Spinal cord (tissue), 10 donors: ENCODE data around the gene CDKN1A. TPM values are rescaled to one million over a fixed set of nuclear protein-coding genes. Genes with fewer than 3 reads are reported as not detected.
"Not testable (repeated sequence)": the region's sequence is repeated elsewhere in the genome, so short reads cannot be mapped to it uniquely, and the experiment has no call there.

Source experiments
- DNase-seq, 6 donors: peaks; one replicate each; pipeline versions ENCODE4 v3.0.0 to v3.0.0-alpha.2; 2013 to 2015; ENCODE audit warnings: low spot score in 6 of 6, low read depth in 4 of 6
- H3K27ac ChIP-seq: one replicate; pipeline ENCODE4 v1.5.1; 2013; ENCODE audit warnings: low read depth, low read length, control low read depth
- H3K27me3 ChIP-seq: one replicate; pipeline ENCODE4 v1.6.1; 2013; ENCODE audit warnings: low read length; ENCODE audit not compliant: control insufficient read depth, insufficient read depth
- H3K36me3 ChIP-seq: one replicate; pipeline ENCODE4 v1.6.1; 2013; ENCODE audit warnings: low read length; ENCODE audit not compliant: control insufficient read depth, insufficient read depth
- H3K4me1 ChIP-seq: one replicate; pipeline ENCODE4 v1.6.1; 2013; ENCODE audit warnings: low read length; ENCODE audit not compliant: control insufficient read depth, insufficient read depth
- H3K4me3 ChIP-seq: one replicate; pipeline ENCODE4 v1.5.1; 2013; ENCODE audit warnings: low read depth, low read length, control low read depth
- H3K9me3 ChIP-seq: one replicate; pipeline ENCODE4 v1.6.1; 2013; ENCODE audit warnings: low read length; ENCODE audit not compliant: control insufficient read depth, insufficient read depth
- WGBS: methylation state at CpG from one replicate; pipeline ENCODE4 v1.1.5; 2013; ENCODE audit warnings: missing lambda C conversion rate; ENCODE audit not compliant: insufficient coverage; 5-methylcytosine and 5-hydroxymethylcytosine counted together
- polyA plus RNA-seq, 2 donors: library from polyadenylated mRNA; unstranded; fragments of 120-200 nt; gene quantifications; one replicate each; pipeline ENCODE4 v1.2.1, GENCODE V29; 2013; ENCODE audit not compliant: insufficient read length in 2 of 2
- total RNA-seq, 2 donors: library from RNA; depleted of rRNA in 1 of 2; stranded (reverse); fragments of 120-200 nt in 1 of 2; fragments of >200 nt in 1 of 2; gene quantifications; one replicate each; pipeline versions ENCODE4 v1.2.3 to v1.2.4, GENCODE V29; 2013 to 2014
- donor health status: healthy.

Gene CDKN1A
- total and polyA plus RNA-seq, 4 donors: 9.1 to 10.6 (median 9.7) TPM

GRCh38 chr6:36701401-36701991 is 23.0 kb downstream of the CDKN1A start:
- H3K4me3 ChIP-seq: no peak overlapping the region
- no peaks in the 10 kb centered on the region for H3K27me3 ChIP-seq
- no peak overlapping the region for H3K27ac ChIP-seq
- DNase-seq: no peak
- WGBS: 94% methylated on average over 3 of the region's 3 CpGs
- no peaks in the 10 kb centered on the region for H3K4me1 ChIP-seq
- no peaks in the 10 kb centered on the region for H3K9me3 ChIP-seq
- H3K36me3 ChIP-seq: no peaks in the 10 kb centered on the region

- Histone ChIP-seq H3K4me1 (no peaks in the 10 kb centered on the region), H3K4me3 (no peak overlapping the region), H3K9me3 (no peaks in the 10 kb centered on the region), H3K27ac (no peak overlapping the region), H3K36me3 (no peaks in the 10 kb centered on the region), H3K27me3 (no peaks in the 10 kb centered on the region)
- no peak for DNase-seq
- WGBS: 100% methylated on average over 1 of the region's 3 CpGs
These were observed 24.1 kb downstream of the CDKN1A start for GRCh38 chr6:36702656-36703055.

GRCh38 chr6:36703081-36703606 is 24.6 kb downstream of the CDKN1A start:
- WGBS: 87% methylated on average over 3 of the region's 5 CpGs
- H3K27me3 ChIP-seq: no peaks in the 10 kb centered on the region

GRCh38 chr6:36703982-36704381 is 25.5 kb downstream of the CDKN1A start:
- H3K4me1 ChIP-seq: no peaks in the 10 kb centered on the region
- no peak for DNase-seq
- 77% methylated on average over 18 of the region's 18 CpGs for WGBS
- no peak overlapping the region for H3K4me3 ChIP-seq
- H3K27ac ChIP-seq: no peak overlapping the region
- no peaks in the 10 kb centered on the region for H3K27me3 ChIP-seq
- no peaks in the 10 kb centered on the region for H3K9me3 ChIP-seq
- no peaks in the 10 kb centered on the region for H3K36me3 ChIP-seq

More at GRCh38 chr6:36703081-36703606, 24.6 kb downstream of the CDKN1A start:
- no peak for DNase-seq
- Histone ChIP-seq H3K27ac (no peak overlapping the region), H3K9me3 (no peaks in the 10 kb centered on the region), H3K4me3 (no peak overlapping the region), H3K4me1 (no peaks in the 10 kb centered on the region), H3K36me3 (no peaks in the 10 kb centered on the region)

GRCh38 chr6:36704961-36705577 is 26.6 kb downstream of the CDKN1A start:
- not testable (repeated sequence) for H3K27me3 ChIP-seq, H3K9me3 ChIP-seq, H3K4me3 ChIP-seq, DNase-seq, H3K4me1 ChIP-seq, H3K27ac ChIP-seq, H3K36me3 ChIP-seq
- no CpG with 5 or more reads among the region's 7 CpGs for WGBS

- DNase-seq: no peak
- Histone ChIP-seq H3K27me3 (no peaks in the 10 kb centered on the region), H3K4me3 (no peak overlapping the region), H3K4me1 (no peaks in the 10 kb centered on the region), H3K9me3 (no peaks in the 10 kb centered on the region), H3K36me3 (no peaks in the 10 kb centered on the region), H3K27ac (no peak overlapping the region)
- WGBS: no CpG with 5 or more reads among the region's 1 CpG
These were observed 27.8 kb downstream of the CDKN1A start for GRCh38 chr6:36706339-36706738.

GRCh38 chr6:36712816-36713215 is 34.3 kb downstream of the CDKN1A start:
- H3K27ac ChIP-seq: no peak overlapping the region
- H3K9me3 ChIP-seq: no peaks in the 10 kb centered on the region
- 69% methylated on average over 2 of the region's 4 CpGs for WGBS
- no peaks in the 10 kb centered on the region for H3K36me3 ChIP-seq
- H3K4me3 ChIP-seq: no peak overlapping the region
- no peaks in the 10 kb centered on the region for H3K4me1 ChIP-seq
- no peaks in the 10 kb centered on the region for H3K27me3 ChIP-seq
- DNase-seq: no peak

GRCh38 chr6:36713846-36714245 is 35.3 kb downstream of the CDKN1A start:
- H3K9me3 ChIP-seq: no peaks in the 10 kb centered on the region
- H3K4me3 ChIP-seq: no peak overlapping the region
- no peaks in the 10 kb centered on the region for H3K4me1 ChIP-seq
- no peak overlapping the region for H3K27ac ChIP-seq
- 68% methylated on average over 6 of the region's 8 CpGs for WGBS
- DNase-seq: no peak
- no peaks in the 10 kb centered on the region for H3K36me3 ChIP-seq
- no peaks in the 10 kb centered on the region for H3K27me3 ChIP-seq

- no peaks in the 10 kb centered on the region for H3K4me1 ChIP-seq
- no peak for DNase-seq
- WGBS: 72% methylated on average over 10 of the region's 10 CpGs
These were observed 36.0 kb downstream of the CDKN1A start for GRCh38 chr6:36714511-36714910.

GRCh38 chr6:36715469-36715868 is 37.0 kb downstream of the CDKN1A start:
- no peak overlapping the region for H3K4me3 ChIP-seq
- H3K4me1 ChIP-seq: no peaks in the 10 kb centered on the region
- no peak overlapping the region for H3K27ac ChIP-seq
- WGBS: 75% methylated on average over 7 of the region's 7 CpGs
- H3K36me3 ChIP-seq: no peaks in the 10 kb centered on the region
- DNase-seq: no peak
- H3K9me3 ChIP-seq: no peaks in the 10 kb centered on the region
- H3K27me3 ChIP-seq: no peaks in the 10 kb centered on the region

More at GRCh38 chr6:36714511-36714910, 36.0 kb downstream of the CDKN1A start:
- Histone ChIP-seq H3K27ac (no peak overlapping the region), H3K36me3 (no peaks in the 10 kb centered on the region), H3K27me3 (no peaks in the 10 kb centered on the region), H3K9me3 (no peaks in the 10 kb centered on the region), H3K4me3 (no peak overlapping the region)
